Hematopoietic multipotent progenitor cell (in vitro differentiated cells): ENCODE results near the gene MAPK8. TPM values are rescaled to one million over a fixed set of nuclear protein-coding genes. Genes with fewer than 3 reads are reported as not detected.

Source experiments
- DNase-seq, 3 donors: peaks; one replicate each; pipeline ENCODE4 v3.0.0-alpha.2; 2011 to 2015; ENCODE audit warnings: low read depth in 2 of 3, low spot score in 2 of 3
- total RNA-seq: library from RNA; depleted of rRNA; stranded (reverse); fragments of >200 nt; gene quantifications from one replicate; pipeline ENCODE4 v1.2.3, GENCODE V29; 2012

Gene MAPK8
- total RNA-seq, 1 donor = 38.8 TPM

GRCh38 chr10:48290286-48290685, 16.2 kb upstream of the MAPK8 start:
- no peak for DNase-seq

GRCh38 chr10:48291190-48291589, 15.3 kb upstream of the MAPK8 start:
- DNase-seq = no peak

- no peak for DNase-seq
Observed at GRCh38 chr10:48292616-48293015, 13.9 kb upstream of the MAPK8 start.

- no peak for DNase-seq
Observed at GRCh38 chr10:48294431-48294830, 12.0 kb upstream of the MAPK8 start.

- no peak for DNase-seq
Observed at GRCh38 chr10:48296576-48297098, 9.8 kb upstream of the MAPK8 start.

DNA sequence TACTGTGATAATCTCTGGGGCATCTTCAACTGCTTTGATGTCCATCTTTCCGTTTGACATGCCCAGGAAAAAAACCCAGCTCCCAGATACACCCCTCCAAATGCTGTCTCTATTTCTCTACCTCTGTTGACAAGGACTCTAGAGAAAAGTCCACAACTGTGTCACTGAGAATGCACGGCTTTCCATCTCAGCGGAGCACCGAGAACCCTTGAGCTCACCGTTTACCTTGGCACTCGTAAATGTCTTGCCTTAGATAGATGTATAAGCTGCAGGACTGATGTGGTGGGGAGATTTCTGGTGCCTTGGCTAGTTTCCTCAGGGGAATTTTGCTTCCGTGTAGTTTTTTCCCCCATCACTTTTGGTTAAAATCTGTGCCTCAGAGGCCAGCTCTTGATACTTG, 7.4 kb upstream of the MAPK8 start:
- DNase-seq = no peak

GRCh38 chr10:48299692-48300091, 6.8 kb upstream of the MAPK8 start:
- no peak for DNase-seq

- DNase-seq = no peak
Observed at GRCh38 chr10:48300556-48300955, 5.9 kb upstream of the MAPK8 start.

GRCh38 chr10:48302515-48303476, 3.7 kb upstream of the MAPK8 start:
- DNase-seq = no peak

DNA sequence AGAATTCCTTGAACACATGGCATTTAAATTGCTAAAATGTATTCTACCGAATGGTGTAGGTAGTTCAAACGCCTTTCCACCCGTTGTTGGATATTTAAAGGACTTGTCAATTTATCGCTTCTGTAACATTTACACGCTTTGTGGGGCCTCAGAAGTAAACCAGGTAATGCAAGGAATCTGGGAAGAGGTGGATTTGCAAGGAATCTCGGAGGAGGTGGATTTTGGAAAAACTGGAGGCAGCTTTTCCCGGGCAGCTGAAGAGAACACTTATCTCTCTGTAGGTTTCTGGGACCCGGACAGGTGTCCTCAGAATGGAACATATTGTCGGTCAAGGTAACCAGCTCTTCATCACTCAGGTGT, 592 bp upstream of the MAPK8 start:
- DNase-seq = no peak

GRCh38 chr10:48306870-48307710, 613 bp downstream of the MAPK8 start:
- DNase-seq = peak in 1 of 3 donors; percentile 66

DNA sequence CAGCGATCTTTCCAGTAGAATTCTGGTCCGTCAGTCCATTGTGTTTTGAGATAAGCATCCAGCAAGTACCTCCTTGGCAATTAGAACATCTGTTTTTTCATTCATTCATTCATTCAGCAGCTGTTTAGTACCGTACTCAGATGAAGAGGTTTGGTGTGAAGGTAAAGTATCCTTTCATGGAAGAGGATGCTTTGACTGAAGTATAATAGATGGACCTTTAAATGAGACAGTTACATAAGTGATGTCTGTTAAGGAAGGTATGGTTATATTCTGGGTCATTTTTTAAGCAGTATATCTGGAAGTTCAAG, 1.2 kb downstream of the MAPK8 start:
- DNase-seq = no peak

GRCh38 chr10:48309711-48310226, 3.3 kb downstream of the MAPK8 start:
- peak in 1 of 3 donors; percentile 16 for DNase-seq

DNA sequence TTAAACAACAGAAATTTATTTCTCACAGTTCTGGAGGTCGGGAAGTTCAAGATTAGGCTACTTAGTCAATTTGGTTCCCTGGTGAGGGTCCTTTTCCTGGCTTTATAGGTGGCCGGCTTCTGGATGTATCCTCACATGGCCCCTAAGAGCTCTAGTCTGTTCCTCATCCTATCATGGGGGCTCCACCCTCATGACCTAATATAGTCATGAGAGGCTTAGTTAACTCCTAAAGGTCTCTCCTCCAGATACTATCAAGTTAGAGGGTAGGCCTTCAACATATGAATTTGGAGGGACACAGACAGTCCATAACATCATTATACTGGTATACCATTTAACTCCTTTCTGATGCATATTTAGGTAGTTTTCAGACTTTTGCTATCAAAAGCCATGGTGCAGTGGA, 7.6 kb downstream of the MAPK8 start:
- no peak for DNase-seq

DNA sequence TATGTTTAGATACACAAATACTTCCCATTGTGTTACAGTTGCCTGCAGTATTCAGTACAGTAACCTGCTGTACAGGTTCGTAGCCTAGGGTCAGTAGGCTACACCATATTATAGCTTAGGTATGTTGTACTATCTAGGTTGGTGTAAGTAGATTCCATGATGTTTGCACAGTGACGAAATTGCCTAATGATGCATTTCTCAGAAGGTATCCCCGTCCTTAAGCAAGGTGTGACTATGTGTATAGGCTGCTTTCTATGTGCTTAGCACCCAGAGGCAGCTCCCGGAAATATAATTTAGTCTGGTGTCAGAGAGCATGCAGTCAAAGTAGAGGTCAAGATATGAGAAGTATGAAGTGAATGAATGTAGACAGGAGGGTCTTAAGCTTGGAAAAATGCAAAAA, 9.8 kb downstream of the MAPK8 start:
- DNase-seq = no peak

DNA sequence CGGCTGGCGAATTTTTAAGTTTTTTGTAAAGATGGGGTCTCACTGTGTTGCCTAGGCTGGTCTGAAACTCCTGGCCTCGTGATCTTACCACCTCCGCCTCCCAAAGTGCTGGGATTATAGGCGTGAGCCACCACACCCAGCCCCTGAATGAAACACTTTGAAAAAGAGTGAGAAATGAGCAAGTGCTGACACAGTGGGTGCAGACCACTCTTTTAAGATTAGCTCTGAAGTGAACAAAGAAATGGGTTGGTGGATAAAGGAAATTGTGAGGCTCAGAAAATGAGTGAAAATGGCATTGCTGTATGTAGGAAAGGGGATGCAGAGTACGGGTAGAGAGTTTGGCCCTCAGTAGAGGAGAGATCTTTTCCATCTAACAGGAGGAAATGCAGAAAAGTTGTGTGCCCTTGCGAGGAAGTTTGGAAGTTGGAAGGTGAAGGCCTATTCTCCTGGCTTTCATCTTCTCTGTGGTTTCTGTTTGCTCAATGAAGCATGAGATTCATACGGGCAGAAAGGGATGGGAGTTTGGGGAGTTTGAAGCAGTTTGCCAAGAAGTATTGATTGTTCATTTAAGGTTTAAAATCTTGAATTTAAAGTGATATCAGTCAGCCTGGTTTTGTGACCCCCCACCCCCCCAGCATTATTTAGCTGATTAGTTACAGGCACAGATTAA, 11.0 kb downstream of the MAPK8 start:
- no peak for DNase-seq

GRCh38 chr10:48322017-48322416, 15.5 kb downstream of the MAPK8 start:
- DNase-seq = no peak

DNA sequence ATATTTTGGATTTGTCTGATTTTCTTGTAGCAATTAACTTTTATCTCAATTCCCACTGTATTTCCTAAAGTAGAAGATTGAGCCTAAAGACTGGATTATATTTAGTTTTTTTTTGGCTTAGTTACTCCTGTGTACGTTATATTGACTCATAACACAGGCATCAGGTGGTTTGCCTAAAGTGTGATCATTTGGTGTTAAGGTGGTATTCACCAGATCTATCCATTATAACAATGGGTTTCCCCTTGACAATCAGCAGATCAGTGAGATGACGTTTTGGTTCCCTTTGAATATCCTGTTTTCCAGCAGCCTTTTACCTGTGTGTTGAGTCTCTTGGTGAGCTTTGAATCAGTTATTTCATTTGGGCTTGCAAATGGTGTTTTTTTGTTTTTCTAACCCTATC, 18.1 kb downstream of the MAPK8 start:
- DNase-seq = no peak

DNA sequence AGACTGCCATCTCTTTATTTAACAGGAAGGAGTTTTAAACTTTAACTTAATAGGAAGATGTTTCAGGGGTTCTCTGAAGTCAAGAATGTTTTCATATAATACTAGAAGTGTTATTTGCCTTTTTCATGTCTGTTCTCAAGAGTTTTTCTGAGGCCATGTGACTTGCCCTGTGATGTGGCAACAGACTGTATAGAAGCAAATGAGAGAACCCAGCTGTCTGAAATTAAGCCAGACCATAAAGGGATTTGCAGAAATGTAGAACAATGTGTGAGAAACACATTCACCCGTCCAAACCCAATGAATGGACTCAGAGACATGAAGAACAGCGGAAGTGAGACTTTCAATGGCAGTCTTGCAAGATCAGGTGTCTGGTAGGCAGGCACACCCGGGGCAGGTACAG, 23.8 kb downstream of the MAPK8 start:
- DNase-seq = no peak

GRCh38 chr10:48331436-48331835, 25.0 kb downstream of the MAPK8 start:
- no peak for DNase-seq
